AG10803 (cell line): ENCODE measurements around the gene TBRG4.

Experiments used
- DNase-seq: peaks from one replicate; pipeline ENCODE4 v3.0.0; 2010; ENCODE audit warnings: low read depth
- H3K4me3 ChIP-seq: 2 replicates; pipeline ENCODE4 v1.5.1; 2011; ENCODE audit warnings: mild to moderate bottlenecking, low read length, control low read depth
- CTCF ChIP-seq: conservative IDR thresholded peaks from 2 replicates; pipeline ENCODE4 v1.5.1; 2011; ENCODE audit warnings: mild to moderate bottlenecking, low read length, control low read depth, inconsistent platforms

Gene TBRG4

GRCh38 chr7:45052011-45052410 is 59.5 kb downstream of the TBRG4 start:
- no peak for DNase-seq
- no peak overlapping the region for H3K4me3 ChIP-seq
- no peak for TF ChIP-seq CTCF

GRCh38 chr7:45050198-45050597 is 61.3 kb downstream of the TBRG4 start:
- no peak for TF ChIP-seq CTCF
- H3K4me3 ChIP-seq, result no peak overlapping the region
- no peak for DNase-seq
